ENCODE data around the gene BRAF. TPM values are rescaled to one million over a fixed set of nuclear protein-coding genes. Genes with fewer than 3 reads are reported as not detected.

The BRAF gene
- total and polyA plus RNA-seq, 2 of the 8 experiments (the other 6 are each of a cell fraction or from before 2014, with no cell fraction given) = 11.4 to 32.6 TPM

DNA sequence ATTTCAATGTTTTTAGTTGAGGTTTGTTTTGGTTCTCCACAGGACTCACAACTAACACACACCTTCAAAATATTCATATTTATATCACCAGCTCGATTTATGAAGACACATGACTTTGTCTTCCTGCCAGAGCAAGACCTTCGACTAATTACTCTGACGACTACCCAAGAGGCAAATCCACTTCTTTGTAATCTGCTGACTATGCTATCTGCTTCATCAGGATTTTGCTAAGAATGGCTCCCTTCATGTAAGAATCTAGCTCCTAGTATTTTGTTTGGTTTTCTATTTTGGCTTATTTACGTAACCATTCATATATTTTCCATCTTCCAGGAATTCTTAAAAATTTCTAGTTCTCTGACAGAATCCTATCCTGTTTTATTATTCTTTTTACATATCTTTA, 93.0 kb downstream of the BRAF start (continued):
- TF ChIP-seq SP1 (IDR thresholded peaks at IDR 0.05; ENCODE audit: low read depth, low read length) = no peak
- no peak for TF ChIP-seq SP2 (IDR thresholded peaks at IDR 0.05; ENCODE audit: low read length)
